Astrocyte (in vitro differentiated cells and primary cell): ENCODE measurements around the gene CALB2. TPM values are rescaled to one million over a fixed set of nuclear protein-coding genes. Genes with fewer than 3 reads are reported as not detected.

ENCODE experiments used
- DNase-seq: peaks from one replicate; pipeline ENCODE4 v3.0.0-alpha.2; 2010; ENCODE audit warnings: low read depth
- FAIRE-seq: peaks from 2 replicates; lab custom pipeline; 2011; peaks lifted over from hg19 to GRCh38; lab: Jason Lieb, UNC
- H2AFZ ChIP-seq: 2 replicates; pipeline ENCODE4 v1.6.0; 2012; ENCODE audit warnings: low read depth, low read length, inconsistent platforms
- H3K27ac ChIP-seq: 2 replicates; pipeline ENCODE4 v1.5.1; 2011; ENCODE audit warnings: low read depth, low read length, inconsistent platforms
- H3K27me3 ChIP-seq: 2 replicates; pipeline ENCODE4 v1.6.0; 2011; ENCODE audit warnings: low read length, inconsistent platforms; ENCODE audit not compliant: insufficient read depth
- H3K36me3 ChIP-seq: 2 replicates; pipeline ENCODE4 v1.5.1; 2011; ENCODE audit warnings: low read length, inconsistent platforms; ENCODE audit not compliant: insufficient read depth
- H3K4me1 ChIP-seq: 2 replicates; pipeline ENCODE4 v1.5.1; 2011; ENCODE audit warnings: low read length, inconsistent platforms; ENCODE audit not compliant: insufficient read depth
- H3K4me2 ChIP-seq: 2 replicates; pipeline ENCODE4 v1.6.0; 2012; ENCODE audit warnings: low read length, inconsistent platforms
- H3K4me3 ChIP-seq: 2 replicates; pipeline ENCODE4 v1.5.1; 2011; ENCODE audit warnings: low read depth, mild to moderate bottlenecking, low read length, inconsistent platforms; ENCODE audit not compliant: insufficient read depth
- H3K79me2 ChIP-seq: 2 replicates; pipeline ENCODE4 v1.6.0; 2012; ENCODE audit warnings: mild to moderate bottlenecking, low read length, inconsistent platforms; ENCODE audit not compliant: insufficient read depth
- H3K9ac ChIP-seq: 2 replicates; pipeline ENCODE4 v1.6.0; 2012; ENCODE audit warnings: mild to moderate bottlenecking, low read length, inconsistent platforms
- H3K9me3 ChIP-seq: 2 replicates; pipeline ENCODE4 v1.5.1; 2012; ENCODE audit warnings: low read depth, mild to moderate bottlenecking, low read length, inconsistent platforms; ENCODE audit not compliant: insufficient read depth
- H4K20me1 ChIP-seq: 2 replicates; pipeline ENCODE4 v1.6.0; 2012; ENCODE audit warnings: low read length, inconsistent platforms; ENCODE audit not compliant: insufficient read depth
- H3K27ac Mint-ChIP-seq: one replicate; pipeline ENCODE4 v1.8.0; 2021; ENCODE audit warnings: mild to moderate bottlenecking, mixed read lengths; ENCODE audit not compliant: unreplicated experiment
- H3K27me3 Mint-ChIP-seq: one replicate; pipeline ENCODE4 v1.8.0; 2021; ENCODE audit warnings: low read depth, mixed read lengths; ENCODE audit not compliant: unreplicated experiment
- H3K36me3 Mint-ChIP-seq: one replicate; pipeline ENCODE4 v1.8.0; 2021; ENCODE audit warnings: low read depth, mixed read lengths; ENCODE audit not compliant: unreplicated experiment
- H3K4me1 Mint-ChIP-seq: one replicate; pipeline ENCODE4 v1.8.0; 2021; ENCODE audit warnings: low read depth, mixed read lengths; ENCODE audit not compliant: unreplicated experiment
- H3K4me3 Mint-ChIP-seq: one replicate; pipeline ENCODE4 v1.8.0; 2021; ENCODE audit warnings: mild to moderate bottlenecking, moderate library complexity, mixed read lengths; ENCODE audit not compliant: unreplicated experiment
- H3K9me3 Mint-ChIP-seq: one replicate; pipeline ENCODE4 v1.8.0; 2021; ENCODE audit warnings: mild to moderate bottlenecking, mixed read lengths; ENCODE audit not compliant: unreplicated experiment
- EZH2 ChIP-seq: IDR thresholded peaks from 2 replicates; pipeline ENCODE4 v1.6.1; 2012; ENCODE audit warnings: mild to moderate bottlenecking, low read length, inconsistent platforms; ENCODE audit not compliant: insufficient read depth
- total RNA-seq: library from RNA; stranded (reverse); gene quantifications from 2 replicates; pipeline ENCODE4 v1.2.1, GENCODE V29; 2021
- TF ChIP-seq, protein P1 (sequence below): IDR thresholded peaks from 2 replicates; pipeline ENCODE4 v1.5.1; 2011; ENCODE audit warnings: low read depth, mild to moderate bottlenecking, inconsistent platforms, low read length, moderate library complexity; ENCODE audit not compliant: insufficient read depth

Gene CALB2
- total RNA-seq, 1 donor from 2014 or later, result 4.2 TPM

DNA sequence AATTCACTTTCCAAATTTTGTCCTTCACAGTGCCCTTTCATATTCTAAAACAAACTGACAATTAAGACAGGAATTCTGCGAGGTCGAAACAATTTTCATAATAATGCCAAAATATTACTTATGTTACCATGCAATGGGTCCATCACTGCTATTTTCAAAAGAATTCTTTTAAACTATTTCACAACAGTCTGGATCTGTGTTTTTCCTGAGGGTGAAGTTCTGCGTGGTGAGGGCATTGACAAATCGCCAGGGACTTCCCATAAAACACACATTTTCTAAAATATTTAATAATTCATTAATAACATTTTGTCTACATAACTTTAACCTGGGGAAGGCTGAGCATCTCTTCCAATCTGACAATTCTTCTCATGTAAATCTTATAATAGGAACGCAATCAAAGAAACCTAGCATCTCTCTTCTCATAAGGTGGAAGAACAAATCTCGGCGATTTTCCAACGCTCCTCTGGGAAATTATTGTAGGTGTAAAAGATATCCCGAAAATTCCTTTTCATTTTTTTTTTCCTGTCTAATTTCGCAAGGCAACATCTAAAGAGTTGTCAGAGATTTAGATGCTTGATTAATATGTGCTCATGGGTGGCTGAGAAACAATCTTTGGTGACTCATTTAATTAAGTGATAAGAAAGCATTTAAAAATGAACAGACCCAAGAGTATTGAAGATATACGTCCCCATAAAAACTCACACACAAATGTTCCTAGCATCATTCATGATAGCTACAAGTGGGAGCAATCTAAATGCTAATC, 41.5 kb downstream of the CALB2 start:
- FAIRE-seq (no peak), DNase-seq (no peak)
- TF ChIP-seq EZH2, result no peak
- TF ChIP-seq, protein P1, sequence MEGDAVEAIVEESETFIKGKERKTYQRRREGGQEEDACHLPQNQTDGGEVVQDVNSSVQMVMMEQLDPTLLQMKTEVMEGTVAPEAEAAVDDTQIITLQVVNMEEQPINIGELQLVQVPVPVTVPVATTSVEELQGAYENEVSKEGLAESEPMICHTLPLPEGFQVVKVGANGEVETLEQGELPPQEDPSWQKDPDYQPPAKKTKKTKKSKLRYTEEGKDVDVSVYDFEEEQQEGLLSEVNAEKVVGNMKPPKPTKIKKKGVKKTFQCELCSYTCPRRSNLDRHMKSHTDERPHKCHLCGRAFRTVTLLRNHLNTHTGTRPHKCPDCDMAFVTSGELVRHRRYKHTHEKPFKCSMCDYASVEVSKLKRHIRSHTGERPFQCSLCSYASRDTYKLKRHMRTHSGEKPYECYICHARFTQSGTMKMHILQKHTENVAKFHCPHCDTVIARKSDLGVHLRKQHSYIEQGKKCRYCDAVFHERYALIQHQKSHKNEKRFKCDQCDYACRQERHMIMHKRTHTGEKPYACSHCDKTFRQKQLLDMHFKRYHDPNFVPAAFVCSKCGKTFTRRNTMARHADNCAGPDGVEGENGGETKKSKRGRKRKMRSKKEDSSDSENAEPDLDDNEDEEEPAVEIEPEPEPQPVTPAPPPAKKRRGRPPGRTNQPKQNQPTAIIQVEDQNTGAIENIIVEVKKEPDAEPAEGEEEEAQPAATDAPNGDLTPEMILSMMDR, result no peak
- Histone ChIP-seq H3K36me3 (no peaks in the 10 kb centered on the region), H3K27ac (no peak overlapping the region), H3K27me3 (no peaks in the 10 kb centered on the region), H3K4me2 (no peak overlapping the region), H4K20me1 (no peaks in the 10 kb centered on the region), H3K9me3 (peaks cover 3% of the 10 kb centered on the region), H3K4me1 (no peaks in the 10 kb centered on the region), H3K9ac (no peak overlapping the region), H3K79me2 (no peaks in the 10 kb centered on the region), H2AFZ (no peak overlapping the region), H3K4me3 (no peak overlapping the region)
- no peak overlapping the region for H3K4me3 Mint-ChIP-seq
- peaks cover 8% of the 10 kb centered on the region for H3K9me3 Mint-ChIP-seq
- no peaks in the 10 kb centered on the region for H3K4me1 Mint-ChIP-seq
- H3K27me3 Mint-ChIP-seq, result peaks cover 17% of the 10 kb centered on the region
- H3K36me3 Mint-ChIP-seq, result peaks cover 3% of the 10 kb centered on the region
- H3K27ac Mint-ChIP-seq, result no peak overlapping the region

DNA sequence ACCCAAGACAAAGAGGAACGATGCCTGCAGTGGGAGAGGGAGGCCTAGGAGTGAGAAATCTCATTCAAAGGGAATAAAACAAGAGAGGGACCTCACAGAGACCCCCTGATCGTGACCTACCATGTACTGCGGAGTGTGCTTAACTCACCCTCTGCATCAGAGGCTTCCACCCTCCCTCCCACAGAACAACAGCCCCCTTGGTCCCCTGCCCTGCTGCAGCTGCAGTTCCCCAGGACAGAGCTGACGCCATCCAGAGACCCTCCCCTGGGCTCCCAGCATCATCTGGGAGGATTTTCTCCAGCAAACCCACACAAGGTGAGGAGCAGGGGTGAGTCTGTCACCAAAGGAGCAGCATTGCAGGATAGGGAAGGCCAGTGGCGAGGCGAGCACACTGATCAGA, 43.5 kb downstream of the CALB2 start:
- Histone ChIP-seq H3K9ac (no peak overlapping the region), H2AFZ (no peak overlapping the region), H3K36me3 (no peaks in the 10 kb centered on the region), H3K4me2 (no peak overlapping the region), H3K27me3 (no peaks in the 10 kb centered on the region), H3K4me1 (no peaks in the 10 kb centered on the region), H4K20me1 (no peaks in the 10 kb centered on the region), H3K9me3 (peaks cover 3% of the 10 kb centered on the region), H3K79me2 (no peaks in the 10 kb centered on the region), H3K4me3 (no peak overlapping the region), H3K27ac (no peak overlapping the region)
- H3K27ac Mint-ChIP-seq, result no peak overlapping the region
- H3K27me3 Mint-ChIP-seq, result peaks cover 20% of the 10 kb centered on the region
- no peak overlapping the region for H3K4me3 Mint-ChIP-seq
- H3K4me1 Mint-ChIP-seq, result no peaks in the 10 kb centered on the region
- peaks cover 12% of the 10 kb centered on the region for H3K9me3 Mint-ChIP-seq
- DNase-seq (no peak), FAIRE-seq (no peak)
- TF ChIP-seq, protein P1, result no peak
- TF ChIP-seq EZH2, result no peak
- peaks cover 3% of the 10 kb centered on the region for H3K36me3 Mint-ChIP-seq

DNA sequence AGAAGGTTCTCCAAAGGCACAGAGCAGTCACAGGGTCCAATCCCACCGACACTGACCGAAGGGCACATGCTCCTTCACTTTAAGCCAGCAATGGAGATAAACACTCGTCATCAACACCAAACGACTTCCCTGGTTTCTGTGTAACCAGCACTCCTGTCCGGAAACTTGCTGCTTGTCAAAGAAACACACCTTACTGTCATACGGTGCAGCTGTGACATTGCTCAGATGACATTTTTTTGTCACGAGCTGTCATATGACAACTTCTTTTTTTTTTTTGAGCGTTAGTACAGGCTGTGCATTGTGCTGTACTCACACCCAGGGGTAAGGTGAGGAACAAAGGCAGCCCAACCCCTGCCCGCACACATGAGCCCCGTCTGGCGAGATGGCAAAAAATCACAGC, 44.2 kb downstream of the CALB2 start:
- Histone ChIP-seq H2AFZ (no peak overlapping the region), H3K4me1 (no peaks in the 10 kb centered on the region), H4K20me1 (no peaks in the 10 kb centered on the region), H3K27ac (no peak overlapping the region), H3K9ac (no peak overlapping the region), H3K27me3 (no peaks in the 10 kb centered on the region), H3K36me3 (no peaks in the 10 kb centered on the region), H3K4me3 (no peak overlapping the region), H3K79me2 (no peaks in the 10 kb centered on the region), H3K4me2 (no peak overlapping the region), H3K9me3 (peaks cover 3% of the 10 kb centered on the region)
- FAIRE-seq, result no peak
- no peak for DNase-seq
- Mint-ChIP-seq H3K4me3 (no peak overlapping the region), H3K9me3 (peaks cover 12% of the 10 kb centered on the region), H3K27ac (no peak overlapping the region), H3K36me3 (peaks cover 3% of the 10 kb centered on the region), H3K4me1 (no peaks in the 10 kb centered on the region), H3K27me3 (peaks cover 25% of the 10 kb centered on the region)
- no peak for TF ChIP-seq EZH2
- TF ChIP-seq, protein P1, result no peak
